Medulla oblongata (tissue), 1 donor: ENCODE results near the gene LRRC4C.
"Not testable (repeated sequence)": the region's sequence is repeated elsewhere in the genome, so short reads cannot be mapped to it uniquely, and the experiment has no call there.

ENCODE experiments used
- DNase-seq: peaks from one replicate; pipeline ENCODE4 v3.0.0-alpha.2; 2015; ENCODE audit errors: extremely low spot score

The LRRC4C gene

DNA sequence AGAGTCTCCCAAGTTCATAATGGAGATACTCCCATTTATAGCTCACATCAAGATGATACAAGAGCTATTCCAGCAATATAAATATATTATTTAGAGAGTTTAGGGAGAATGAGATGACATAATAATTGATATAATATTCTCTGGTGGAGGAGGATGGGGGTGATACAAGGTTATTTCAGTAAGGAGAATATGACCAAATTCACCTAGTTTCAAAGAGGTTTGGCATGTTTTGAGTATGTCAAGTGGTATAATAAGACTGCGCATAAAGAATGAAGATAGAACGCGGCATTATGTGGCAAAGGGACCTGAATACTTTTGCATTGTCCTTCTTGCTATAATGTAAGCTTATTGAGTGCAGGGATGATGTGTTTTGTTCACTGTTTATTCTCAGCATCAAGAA, 1283.5 kb downstream of the LRRC4C start:
- DNase-seq: no peak

DNA sequence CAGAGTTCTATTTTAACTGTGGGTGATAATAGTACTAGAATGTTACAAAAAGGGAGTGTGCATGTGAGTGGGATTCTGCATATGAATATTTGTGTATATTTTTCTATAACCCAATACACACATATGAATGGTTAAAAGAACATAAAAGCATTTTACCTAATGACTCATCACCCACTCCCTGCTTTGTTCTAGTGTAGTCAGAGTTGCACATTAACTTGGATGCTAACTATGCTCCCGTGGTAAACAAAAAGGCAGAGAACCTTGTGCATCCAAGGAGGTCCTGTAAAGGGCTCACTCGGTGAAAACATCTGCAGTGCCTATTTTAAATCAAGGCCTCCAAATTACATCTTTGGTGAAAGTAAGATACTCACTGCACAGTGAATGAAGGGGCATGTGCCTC, 1289.4 kb downstream of the LRRC4C start:
- DNase-seq: no peak

- no peak for DNase-seq
Measured at GRCh38 chr11:40168414-40168813, 1291.0 kb downstream of the LRRC4C start.

GRCh38 chr11:40167805-40168204, 1291.6 kb downstream of the LRRC4C start:
- not testable (repeated sequence) for DNase-seq

GRCh38 chr11:40166892-40167291, 1292.6 kb downstream of the LRRC4C start:
- no peak for DNase-seq

DNA sequence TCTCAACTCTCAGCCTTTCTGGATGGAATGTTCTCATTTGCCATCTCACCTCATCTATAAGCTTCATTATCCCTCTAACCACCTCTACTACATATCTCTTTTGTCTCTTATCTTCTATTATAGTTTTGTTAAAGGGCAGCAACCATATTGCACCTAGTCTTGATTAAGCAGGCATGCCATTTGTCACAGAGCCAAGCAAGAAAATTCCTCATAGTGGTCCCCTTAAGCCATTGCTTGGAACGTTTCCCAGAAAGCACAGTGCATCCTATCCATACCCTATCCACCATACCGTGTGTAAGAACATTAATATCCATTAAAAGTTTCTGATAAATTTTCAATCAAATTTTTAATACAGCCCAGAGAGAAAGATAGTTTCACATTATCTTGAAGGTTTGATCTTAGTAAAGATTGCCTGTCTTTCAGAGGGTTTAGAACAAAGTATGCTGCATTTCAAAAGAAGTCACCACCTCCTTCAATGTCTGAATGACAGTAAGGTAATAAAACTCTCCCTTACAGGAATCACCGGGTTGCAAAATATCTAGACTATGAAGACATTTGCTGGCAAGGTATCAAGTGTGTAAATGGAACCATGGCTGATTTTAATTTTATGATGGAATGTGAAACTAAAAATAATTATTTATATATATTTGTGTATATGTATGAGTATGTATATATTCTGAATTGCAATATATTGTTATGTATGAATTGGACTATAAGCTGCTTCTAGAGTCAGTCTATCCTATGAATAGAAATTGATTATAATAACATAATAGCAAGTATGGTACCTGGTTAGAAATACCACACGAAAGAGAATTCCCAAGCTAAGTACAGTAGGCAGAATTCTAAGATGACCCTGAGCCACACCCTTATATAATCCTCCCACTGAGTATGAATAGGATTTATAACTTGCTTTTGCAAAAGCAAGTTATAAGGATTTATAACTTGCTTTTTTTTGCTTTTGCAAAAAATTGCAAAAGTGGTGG, 1296.3 kb downstream of the LRRC4C start:
- no peak for DNase-seq

- DNase-seq: no peak
Measured at GRCh38 chr11:40161854-40162410, 1297.5 kb downstream of the LRRC4C start.

DNA sequence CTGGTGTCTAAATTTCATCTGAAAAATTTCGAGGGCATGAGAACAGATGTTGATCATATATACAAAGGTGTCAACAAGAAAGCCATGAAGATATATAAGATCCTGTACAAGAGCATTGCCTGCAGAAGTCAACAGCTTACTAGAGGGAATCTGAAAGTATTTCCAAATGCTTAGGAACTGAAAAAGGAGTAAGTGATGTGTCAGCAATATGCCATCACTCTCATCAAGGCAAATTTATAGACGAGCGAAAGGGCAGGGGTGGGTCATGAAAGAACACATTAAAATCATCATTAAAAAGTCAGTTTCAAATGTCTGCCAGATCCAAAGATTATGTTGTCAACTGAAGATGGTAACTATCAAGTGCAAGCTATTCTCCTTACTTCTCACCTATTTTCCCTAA, 1299.0 kb downstream of the LRRC4C start:
- DNase-seq: no peak

DNA sequence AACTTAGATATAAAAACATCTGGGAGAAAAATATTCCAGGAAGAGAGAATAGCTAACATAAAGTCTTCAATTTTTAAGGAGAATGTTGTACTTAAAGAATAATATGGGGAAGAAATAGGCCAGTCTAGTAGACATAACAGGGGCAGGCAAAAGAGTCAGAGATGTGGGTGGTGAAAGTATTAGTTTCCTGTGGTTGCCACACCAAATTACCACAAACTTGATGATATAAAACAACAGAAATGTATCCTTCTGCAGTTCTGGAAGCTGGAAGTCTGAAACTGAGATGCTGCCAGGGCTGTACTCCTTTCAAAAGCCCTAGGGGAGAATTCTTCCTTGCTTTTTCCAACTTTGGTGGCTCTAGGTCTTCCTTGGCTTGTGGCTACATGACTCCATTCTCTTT, 1309.7 kb downstream of the LRRC4C start:
- no peak for DNase-seq

DNA sequence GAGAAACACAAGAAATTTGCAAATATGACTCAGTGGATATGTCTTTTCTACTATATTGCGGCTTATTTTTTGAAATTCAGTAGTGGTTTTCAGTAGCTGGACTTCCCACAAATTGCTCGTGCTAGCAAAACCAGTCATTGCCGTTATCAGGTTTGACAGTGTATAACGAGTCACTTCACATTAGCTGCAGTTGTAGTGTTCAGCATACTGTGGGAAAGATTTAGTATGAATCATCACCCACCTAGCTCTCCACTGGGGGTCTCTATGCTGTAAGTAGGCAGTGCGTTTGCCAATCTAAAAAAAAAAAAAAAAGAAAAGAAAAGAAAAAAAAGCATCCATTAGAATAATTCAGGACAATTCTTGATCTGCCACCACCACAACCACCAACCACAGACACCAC, 1318.9 kb downstream of the LRRC4C start:
- no peak for DNase-seq

GRCh38 chr11:40139536-40139935, 1319.9 kb downstream of the LRRC4C start:
- DNase-seq: no peak

GRCh38 chr11:40139066-40139465, 1320.4 kb downstream of the LRRC4C start:
- DNase-seq: no peak

DNA sequence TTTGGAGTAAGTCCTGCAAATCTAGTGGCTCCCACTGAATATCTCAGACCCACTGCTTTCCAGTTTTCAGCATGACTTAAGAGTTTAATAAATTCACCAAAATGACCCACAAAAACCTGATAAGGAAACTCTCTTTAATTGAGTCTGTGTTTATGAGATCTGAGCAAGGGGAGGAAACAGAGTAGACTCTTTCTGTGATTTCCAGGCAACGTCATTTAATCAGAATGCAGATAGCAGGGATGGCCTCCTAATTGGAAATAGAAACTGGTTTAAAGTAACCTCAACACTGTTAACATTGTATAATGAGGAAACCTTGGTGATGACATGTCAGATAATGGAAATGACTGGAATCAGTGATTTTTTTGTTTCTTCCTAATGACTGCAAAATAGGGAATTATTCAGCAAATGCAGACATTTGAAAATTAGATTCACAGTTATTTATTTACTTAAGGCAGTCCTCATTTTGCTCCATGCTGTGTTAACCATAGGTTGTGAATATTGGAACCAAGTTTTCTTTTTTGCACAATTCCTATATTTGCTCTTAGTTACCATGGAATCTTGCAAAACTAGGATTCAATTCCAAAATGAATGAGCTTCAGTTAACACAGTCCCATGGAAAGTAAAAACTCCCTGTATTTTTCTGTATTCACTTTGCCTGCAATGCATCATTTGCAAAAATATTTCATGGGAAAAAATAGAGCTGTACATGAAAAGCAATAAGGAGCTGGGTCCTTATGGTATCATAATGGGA, 1324.5 kb downstream of the LRRC4C start:
- no peak for DNase-seq

GRCh38 chr11:40133498-40133897, 1326.0 kb downstream of the LRRC4C start:
- no peak for DNase-seq

GRCh38 chr11:40132912-40133311, 1326.5 kb downstream of the LRRC4C start:
- DNase-seq: no peak

DNA sequence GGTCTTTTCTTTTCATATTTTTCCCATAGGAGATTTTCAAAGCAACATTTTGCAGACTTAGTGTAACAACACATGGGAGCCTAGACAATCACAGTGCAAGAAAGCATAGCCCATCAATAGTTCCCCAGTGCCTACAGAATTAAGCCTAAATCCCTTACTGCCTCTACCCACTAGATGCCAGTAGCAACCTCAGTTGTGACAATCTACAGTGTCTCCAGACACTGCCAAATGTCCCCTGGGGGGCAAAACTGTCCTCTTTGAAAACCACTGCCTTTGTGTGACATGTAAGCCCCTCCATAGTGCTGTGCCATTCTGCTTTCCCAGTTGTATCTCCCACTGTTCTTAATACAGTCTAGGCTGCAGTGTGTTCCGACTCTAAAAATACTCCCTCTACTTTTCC, 1329.0 kb downstream of the LRRC4C start:
- DNase-seq: peak; percentile 70

DNA sequence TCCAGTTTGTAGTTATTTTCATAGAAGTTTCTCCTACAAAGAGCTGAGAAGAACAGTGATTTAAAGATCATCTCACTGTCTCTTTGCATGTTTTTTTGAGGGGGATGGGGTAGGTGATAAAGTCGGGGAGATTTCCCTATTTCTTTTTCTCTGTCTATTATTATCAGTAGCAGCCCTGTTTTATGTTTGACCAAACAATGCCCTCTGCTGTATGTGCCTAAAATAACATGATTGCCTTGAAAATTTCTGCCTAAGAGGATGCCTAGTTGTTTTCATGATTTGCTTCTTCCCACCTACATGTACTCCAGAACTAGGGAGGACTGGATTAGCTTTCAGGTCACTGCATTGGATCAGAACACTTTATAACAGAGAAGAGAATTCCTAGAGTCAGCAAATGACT, 1330.2 kb downstream of the LRRC4C start:
- DNase-seq: peak; percentile 57

DNA sequence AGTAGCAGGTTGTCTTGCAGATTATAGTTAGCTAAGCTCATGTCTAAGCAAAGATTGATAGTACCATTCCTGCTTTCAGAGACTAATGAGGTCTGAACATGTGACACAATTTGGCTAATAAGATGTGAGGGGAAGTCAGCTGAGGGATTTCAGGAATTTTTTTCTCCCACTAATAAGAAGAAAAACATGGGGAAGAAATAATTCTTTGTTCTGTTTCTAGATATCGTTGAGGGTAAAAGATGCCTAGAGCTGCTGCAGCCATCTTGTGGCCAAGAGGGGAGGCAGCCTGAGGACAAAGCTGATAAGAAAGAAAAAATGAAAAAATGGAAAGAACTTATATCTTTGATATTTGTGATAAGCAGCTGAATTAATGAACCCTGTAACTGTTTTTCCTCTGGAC, 1334.4 kb downstream of the LRRC4C start:
- no peak for DNase-seq

- no peak for DNase-seq
Measured at GRCh38 chr11:40119661-40120060, 1339.8 kb downstream of the LRRC4C start.

- no peak for DNase-seq
Measured at GRCh38 chr11:40118780-40119179, 1340.7 kb downstream of the LRRC4C start.

- DNase-seq: no peak
Measured at GRCh38 chr11:40118026-40118425, 1341.4 kb downstream of the LRRC4C start.

DNA sequence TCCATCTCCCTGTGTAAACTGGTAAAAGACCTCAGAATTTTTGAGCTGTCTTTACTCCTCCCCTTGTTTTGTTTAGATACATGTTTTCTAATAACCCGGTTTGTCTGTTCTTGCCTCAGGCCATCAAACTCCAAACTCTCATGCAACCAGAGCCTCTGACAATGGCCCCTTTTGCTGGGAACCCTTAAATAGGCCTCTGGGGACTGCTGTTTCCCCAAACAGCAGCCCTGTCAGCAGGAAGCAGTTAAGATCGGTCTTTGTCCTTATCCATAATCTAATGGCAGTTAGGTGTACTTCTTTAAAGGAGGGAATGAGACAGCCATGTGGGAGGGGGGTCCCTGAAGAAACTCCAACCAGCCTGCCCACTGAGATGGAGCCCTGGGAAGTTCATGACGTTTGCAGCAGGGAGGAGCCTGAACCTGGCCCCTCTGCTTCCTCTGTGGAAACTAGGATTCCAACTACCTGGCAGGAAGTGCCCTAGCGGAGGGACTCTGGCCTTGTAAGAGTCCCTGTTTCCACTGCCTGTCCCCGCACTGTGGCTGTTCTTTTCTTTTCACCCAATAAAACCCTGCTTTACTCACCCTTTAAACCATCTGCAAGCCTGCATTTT, 1354.4 kb downstream of the LRRC4C start:
- no peak for DNase-seq
